GM23338 (cell line): ENCODE results near the gene ZFPL1.

Source experiments
- CTCF ChIP-seq, 2 experiments: fragments of 200-600 bp in 1 of 2; sonication (generic) in 1 of 2; conservative IDR thresholded peaks; 2 replicates each; pipeline versions ENCODE4 v1.5.1 to v1.6.1; 2016 to 2017; ENCODE audit warnings: antibody characterized with exemption in 2 of 2, low read depth in 2 of 2, mild to moderate bottlenecking in 2 of 2, moderate library complexity in 1 of 2
- EZH2 ChIP-seq: fragments of 200-600 bp; sonication (generic); IDR thresholded peaks from one replicate; pipeline ENCODE4 v1.8.0; 2017; ENCODE audit warnings: antibody characterized with exemption, mild to moderate bottlenecking, low read depth; ENCODE audit not compliant: unreplicated experiment
- JUNB ChIP-seq: IDR thresholded peaks from one replicate; pipeline ENCODE4 v1.6.1; 2016; ENCODE audit warnings: antibody characterized with exemption; ENCODE audit not compliant: unreplicated experiment
- POLR2AphosphoS5 ChIP-seq: IDR thresholded peaks from 2 replicates; pipeline ENCODE4 v1.6.1; 2016; ENCODE audit warnings: antibody characterized with exemption, low read depth
- TF ChIP-seq, protein P1 (sequence below): IDR thresholded peaks from one replicate; pipeline ENCODE4 v1.6.1; 2018; ENCODE audit warnings: antibody characterized with exemption; ENCODE audit not compliant: unreplicated experiment

GRCh38 chr11:65086809-65087208 lies 2.8 kb downstream of the ZFPL1 start:
- TF ChIP-seq CTCF (conservative IDR thresholded peaks at IDR 0.05; ENCODE audit: low read depth in 2 of 2) (no peak), POLR2AphosphoS5 (no peak), EZH2 (no peak), JUNB (no peak)
- TF ChIP-seq, protein P1, sequence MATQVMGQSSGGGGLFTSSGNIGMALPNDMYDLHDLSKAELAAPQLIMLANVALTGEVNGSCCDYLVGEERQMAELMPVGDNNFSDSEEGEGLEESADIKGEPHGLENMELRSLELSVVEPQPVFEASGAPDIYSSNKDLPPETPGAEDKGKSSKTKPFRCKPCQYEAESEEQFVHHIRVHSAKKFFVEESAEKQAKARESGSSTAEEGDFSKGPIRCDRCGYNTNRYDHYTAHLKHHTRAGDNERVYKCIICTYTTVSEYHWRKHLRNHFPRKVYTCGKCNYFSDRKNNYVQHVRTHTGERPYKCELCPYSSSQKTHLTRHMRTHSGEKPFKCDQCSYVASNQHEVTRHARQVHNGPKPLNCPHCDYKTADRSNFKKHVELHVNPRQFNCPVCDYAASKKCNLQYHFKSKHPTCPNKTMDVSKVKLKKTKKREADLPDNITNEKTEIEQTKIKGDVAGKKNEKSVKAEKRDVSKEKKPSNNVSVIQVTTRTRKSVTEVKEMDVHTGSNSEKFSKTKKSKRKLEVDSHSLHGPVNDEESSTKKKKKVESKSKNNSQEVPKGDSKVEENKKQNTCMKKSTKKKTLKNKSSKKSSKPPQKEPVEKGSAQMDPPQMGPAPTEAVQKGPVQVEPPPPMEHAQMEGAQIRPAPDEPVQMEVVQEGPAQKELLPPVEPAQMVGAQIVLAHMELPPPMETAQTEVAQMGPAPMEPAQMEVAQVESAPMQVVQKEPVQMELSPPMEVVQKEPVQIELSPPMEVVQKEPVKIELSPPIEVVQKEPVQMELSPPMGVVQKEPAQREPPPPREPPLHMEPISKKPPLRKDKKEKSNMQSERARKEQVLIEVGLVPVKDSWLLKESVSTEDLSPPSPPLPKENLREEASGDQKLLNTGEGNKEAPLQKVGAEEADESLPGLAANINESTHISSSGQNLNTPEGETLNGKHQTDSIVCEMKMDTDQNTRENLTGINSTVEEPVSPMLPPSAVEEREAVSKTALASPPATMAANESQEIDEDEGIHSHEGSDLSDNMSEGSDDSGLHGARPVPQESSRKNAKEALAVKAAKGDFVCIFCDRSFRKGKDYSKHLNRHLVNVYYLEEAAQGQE, result no peak
